GM11168 (cell line): ENCODE measurements around the gene ASB3.
"Not testable (repeated sequence)": the region's sequence is repeated elsewhere in the genome, so short reads cannot be mapped to it uniquely, and the experiment has no call there.

Experiments
- in situ Hi-C: fragments of 300-500 bp; cut with MboI; formaldehyde crosslinking; loops from one replicate; pipeline ENCODE4 v1.12.0; 2022; ENCODE audit warnings: low sequenced_read_pairs; ENCODE audit not compliant: unreplicated experiment

Gene ASB3

DNA sequence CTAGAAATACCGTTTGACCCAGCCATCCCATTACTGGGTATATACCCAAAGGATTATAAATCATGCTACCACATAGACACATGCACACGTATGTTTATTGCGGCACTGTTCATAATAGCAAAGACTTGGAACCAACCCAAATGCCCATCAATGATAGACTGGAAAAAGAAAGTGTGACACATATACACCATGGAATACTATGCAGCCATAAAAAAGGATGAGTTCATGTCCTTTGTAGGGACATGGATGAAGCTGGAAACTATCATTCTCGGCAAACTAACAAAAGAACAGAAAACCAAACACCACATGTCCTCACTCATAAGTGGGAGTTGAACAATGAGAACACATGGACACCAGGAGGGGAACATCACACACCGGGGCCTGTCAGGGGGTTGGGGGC is 119.6 kb downstream of the ASB3 start:
- in situ Hi-C loops = not testable (repeated sequence)

DNA sequence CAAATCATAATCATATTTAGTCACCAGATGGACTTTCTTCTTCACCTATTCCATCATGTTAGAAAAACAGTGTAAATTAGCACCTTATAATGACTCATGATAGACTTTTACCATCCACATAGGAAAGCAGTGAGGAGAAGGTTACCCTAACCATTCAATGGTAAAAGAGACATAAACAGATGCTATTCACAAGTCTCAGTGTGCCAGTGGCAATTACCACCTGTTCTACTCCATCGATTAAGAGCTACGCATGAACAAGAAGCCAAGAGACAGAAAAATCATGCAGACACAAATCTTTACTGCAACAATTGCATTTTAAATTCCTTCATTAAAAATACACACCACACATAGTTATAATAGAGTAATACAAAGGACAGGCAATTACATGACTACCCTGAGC is 125.9 kb downstream of the ASB3 start:
- in situ Hi-C loops = no loop called here

DNA sequence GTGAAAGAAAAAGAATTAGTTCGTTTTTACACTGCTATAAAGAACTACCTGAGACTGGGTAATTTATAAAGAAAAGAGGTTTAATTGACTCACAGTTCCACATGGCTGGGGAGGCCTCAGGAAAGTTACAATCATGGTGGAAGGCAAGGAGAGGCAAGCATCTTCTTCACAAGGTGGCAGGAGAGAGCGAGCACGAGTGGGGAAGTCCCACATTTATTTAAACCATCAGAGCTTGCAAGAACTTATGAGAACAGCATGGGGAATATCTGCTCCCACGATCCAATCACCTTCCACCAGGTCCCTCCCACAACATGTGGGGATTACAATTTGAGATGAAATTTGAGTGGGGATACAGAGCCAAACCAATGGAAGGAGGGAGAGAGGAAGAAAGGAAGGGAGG is 128.3 kb downstream of the ASB3 start:
- in situ Hi-C loops = not testable (repeated sequence)

DNA sequence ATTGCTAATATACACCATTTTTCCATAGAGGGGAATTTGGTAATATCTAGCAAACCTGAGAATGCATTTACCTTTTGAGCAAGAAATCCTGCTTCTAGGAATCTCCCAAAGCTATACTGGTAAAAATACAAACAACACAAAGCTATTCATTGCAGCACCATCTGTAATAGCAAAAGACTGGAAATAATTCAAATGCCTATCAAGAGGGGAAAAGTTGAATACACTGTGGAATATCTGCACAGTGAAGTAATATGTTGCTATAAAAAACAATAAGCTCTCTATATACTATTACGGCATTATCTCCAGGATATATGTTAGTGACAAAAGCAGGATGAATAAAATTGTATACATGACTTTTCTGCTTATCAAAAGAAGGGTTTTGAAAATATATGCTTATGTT is 131.5 kb downstream of the ASB3 start:
- in situ Hi-C loops = no loop called here

DNA sequence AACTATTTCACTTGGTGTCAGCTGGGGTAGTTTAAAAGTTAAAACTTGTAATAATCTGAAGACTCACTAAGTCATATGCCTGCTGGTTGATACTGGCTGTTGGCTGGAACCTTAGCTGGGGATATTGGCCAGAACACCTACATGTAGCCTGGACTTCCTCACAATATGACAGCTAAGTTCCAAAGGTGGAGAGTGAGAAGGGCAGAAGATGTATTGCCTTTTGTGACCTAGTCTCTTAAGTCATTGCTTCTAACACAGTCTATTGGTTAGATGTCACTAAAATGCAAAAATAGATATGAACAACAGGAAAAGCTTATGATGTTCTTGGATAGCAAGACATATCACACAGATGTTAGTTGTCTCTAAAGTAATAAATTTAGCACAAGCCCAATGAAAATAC is 132.4 kb downstream of the ASB3 start:
- in situ Hi-C loops = no loop called here

DNA sequence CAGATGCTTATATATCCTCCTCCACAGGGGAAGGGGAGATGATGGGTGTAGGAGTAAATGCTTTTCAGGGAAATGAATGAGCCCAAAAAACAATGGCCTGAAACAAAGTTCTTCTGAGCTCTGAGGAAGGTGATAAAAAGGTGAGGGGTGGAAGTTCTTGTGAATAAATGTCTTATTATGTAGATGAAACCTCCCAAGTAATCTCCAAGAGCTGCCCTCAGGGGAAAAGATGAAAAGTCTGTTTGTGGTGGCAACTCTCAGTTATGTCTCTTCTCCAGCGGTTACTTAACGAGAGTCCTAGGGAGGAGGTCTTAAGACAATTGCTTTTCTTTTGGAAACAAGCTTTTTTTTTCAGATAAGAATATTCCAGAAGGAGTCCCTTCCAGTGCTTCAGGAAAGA is 134.6 kb downstream of the ASB3 start:
- in situ Hi-C loops = no loop called here

DNA sequence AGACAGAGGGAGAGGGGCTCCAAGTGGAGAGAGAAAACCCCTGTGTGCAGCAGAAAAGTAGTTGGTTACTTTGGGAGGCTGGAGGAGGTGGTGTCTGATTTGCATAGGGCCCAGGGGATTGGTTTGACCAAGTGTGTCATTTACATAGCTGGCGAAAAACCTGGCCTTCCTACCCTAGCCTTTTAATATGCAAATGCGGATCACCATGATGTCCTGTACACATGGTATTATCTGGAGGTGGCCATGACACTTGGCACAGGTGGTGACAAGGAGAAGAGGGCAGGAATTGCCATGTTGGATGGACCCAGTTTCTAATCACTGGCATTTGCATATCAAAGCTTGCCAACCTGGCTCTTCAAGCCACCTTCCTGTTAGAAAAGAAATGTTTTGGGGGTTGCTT is 140.0 kb downstream of the ASB3 start:
- in situ Hi-C loops = no loop called here

DNA sequence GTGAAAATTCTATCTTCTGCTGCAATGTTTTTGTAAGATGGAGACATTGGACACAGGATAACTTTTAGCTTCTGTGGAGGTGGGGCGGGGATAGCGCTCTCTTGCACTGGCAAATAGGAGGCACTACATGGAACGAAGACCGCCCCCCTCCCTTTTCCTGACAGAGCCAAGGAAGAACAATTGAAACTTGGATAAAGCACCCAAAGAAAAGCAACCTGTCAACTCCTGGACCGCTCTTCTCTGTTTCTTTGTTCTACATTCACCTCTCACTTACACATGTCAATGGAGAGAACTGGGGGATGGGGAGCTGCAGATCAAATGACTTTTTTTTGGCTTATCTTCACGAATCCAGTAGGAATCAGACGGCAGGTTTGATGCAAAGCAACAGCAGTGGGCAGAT is 145.5 kb downstream of the ASB3 start:
- in situ Hi-C loops = no loop called here

DNA sequence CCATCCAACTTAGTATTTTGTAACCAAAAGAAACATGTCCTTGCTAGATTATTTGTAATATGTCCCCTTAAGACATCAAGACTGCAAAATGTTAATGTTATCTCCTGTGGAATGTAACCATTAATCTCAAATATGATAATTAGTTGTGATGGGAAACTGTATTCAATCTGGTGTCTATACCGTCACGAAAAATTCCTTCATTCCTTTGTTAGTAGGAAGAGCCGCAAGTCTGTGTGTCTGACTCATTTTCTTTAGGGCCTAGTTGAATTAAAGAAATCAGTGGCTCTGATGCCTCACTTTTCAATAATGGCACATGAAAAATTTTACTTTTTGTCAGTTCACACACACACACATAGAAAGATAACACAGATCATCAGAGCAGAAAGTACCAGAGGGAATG is 146.3 kb downstream of the ASB3 start:
- in situ Hi-C loops = no loop called here

DNA sequence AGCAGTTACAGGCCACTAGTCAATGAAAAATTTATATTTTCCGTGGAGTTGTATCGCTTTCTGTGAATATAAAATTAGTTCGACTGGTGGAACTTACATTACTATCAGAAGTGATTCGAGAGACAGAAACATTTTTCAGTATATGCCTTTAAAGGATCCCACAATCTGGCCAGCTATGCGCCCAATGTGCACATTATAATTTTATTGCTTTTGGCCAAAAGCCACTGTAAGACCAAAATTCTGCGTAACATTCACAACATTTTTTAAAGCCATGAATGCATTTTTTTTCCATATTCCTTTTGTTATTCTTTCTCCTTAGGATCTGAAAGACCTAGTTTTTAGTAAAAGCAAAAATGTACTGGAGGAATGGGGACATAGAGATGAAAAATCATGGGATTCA is 150.2 kb downstream of the ASB3 start:
- in situ Hi-C loops = no loop called here

DNA sequence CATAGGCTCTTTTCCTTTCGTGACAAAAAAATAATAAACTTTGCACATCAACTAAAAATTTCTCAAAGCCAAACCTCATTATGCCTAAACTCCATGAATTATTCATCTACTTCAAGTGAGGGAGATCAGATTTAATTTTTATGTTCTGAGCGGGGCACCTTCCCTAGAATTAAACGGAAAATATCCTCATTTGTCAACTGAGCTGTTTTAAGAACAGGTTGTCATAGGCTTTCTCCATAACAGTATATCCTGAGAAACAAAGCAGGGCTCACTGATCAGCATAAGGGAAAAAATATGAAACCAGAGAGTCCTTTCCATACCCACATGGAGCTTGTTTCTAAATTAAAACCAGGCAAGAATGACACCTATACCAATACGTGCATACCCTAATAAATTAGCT is 150.6 kb downstream of the ASB3 start:
- in situ Hi-C loops = no loop called here

DNA sequence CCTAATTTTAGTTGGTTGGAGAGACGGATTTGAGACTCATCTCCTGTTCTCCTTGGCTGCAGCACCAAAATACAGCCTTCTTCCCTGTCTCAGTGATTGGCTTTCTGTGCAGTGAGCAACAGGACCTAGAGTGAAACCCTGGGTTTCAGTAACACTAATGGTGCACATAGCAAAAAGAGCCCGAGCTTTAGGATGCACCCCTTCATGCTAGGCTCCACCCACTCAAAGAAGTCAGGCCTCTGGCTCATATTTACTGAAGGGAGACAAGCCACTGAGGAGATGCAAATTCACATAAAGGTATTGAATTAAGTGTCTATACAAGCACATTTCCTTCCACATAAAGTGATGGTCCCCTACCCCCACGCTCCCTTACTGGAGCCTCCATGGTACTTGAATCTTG is 151.1 kb downstream of the ASB3 start:
- in situ Hi-C loops = no loop called here

DNA sequence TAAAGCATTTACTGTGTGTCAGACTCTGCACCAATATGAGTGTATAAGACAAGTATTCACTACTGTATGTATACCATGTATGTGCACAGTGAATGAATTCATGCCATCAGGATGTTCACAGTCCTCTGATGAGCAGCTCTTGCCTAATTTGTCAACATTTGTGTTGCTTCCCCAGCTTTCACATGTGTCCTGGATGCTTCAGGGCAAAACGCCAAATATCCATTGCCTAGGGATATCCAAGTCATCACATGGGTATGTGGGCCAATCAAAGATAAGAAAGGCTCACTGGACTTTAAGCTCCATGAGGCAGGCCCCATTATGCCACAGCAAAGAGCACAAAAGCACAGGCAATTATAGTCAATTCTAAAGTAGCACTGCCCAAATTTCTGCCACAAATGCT is 153.3 kb downstream of the ASB3 start:
- in situ Hi-C loops = no loop called here

DNA sequence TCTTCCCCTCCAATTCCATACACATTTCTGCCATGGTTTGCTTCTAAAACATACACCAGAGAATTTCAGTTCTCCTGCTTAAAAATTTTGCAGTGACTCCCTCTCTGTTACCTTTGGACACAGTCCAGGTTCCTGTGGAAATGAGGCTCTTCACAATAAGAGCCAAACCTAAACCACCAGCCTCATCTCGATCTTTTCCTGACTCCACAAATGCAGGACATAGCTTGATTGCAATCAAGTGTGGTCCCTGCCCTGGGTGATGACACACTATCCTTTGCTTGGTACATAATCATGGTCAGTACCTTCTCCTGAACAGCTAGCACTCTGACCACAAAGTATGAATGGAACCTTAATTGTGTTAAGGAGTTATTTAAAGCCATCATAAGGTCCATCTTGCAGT is 154.0 kb downstream of the ASB3 start:
- in situ Hi-C loops = no loop called here

DNA sequence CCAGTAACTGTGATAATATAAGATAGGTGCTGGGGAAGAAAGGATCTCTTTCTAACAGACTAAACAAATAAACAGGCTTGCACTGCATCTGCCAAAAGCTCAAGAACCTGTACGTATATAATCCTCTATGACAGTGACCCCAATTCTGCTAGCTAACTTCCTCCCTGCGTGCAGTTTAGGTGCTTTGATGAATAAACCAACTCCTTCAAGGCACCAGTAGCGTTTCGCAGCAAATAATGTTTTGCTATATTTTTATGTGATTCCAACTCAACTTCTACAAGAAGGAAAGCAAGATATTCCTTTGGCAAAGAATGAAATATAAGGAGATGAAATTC is 154.7 kb downstream of the ASB3 start:
- in situ Hi-C loops = no loop called here

DNA sequence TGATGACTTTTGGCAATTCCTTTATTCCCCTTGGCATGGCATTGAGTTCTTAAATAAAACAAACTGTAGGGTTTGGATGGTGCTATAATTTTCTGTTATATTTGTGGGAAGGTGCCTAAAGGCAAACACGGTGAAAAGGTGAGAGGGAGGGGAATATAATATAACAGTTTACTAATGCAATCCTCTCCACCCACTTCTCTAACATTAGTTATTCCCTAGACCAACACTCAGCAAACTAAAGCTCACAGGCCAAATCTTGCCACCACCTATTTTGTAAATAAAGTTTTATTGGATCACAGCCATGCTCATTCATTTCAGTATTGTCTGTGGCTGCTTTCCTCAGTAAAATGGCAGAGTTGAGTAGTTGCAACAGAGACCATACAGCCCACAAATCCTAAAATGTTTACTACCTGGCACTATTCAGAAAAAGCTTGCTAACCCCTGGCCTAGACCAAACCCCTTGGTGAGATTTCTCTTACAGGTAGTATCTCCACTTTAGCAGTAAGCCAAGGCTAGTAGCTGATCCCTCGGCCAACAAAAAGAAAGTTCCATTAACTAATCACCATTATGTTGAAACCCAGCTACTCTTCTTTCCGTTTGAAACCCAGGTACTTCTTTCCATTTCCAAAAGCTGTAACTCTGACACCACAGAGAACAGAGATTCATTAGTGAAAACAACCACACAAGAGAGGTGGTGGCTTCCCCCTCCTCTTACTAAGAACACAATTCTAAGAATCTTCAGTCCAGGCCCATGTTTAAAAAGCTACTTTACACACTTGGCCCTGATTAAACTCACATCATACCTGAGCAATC is 155.2 kb downstream of the ASB3 start:
- in situ Hi-C loops = no loop called here

DNA sequence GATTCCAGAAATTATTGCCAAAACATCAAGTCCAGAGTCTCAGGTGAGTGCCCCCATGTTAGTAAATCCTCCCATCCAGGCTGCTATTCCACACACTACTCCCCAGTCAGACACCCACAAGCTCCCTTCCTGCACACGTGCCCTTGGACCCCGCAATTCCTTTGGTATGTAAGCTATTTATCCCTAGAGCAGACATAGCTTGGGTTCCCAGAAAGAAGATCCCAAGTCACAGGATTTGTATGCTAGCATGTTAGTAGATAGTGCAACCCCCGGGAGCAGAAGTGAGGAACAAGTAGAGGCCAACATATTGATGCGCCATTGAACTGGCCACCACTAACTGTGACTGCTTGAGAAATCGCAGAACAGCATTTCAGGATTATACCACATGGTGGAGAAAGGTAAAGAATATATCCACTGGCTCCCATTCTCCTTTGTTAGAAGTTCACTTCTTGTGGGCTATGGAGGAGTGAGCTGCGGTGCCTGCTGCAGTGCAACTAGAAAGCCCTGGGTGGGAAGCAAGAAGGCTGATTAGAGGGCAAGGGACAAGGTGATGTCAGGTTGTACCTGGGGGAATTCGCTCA is 156.6 kb downstream of the ASB3 start:
- in situ Hi-C loops = no loop called here

DNA sequence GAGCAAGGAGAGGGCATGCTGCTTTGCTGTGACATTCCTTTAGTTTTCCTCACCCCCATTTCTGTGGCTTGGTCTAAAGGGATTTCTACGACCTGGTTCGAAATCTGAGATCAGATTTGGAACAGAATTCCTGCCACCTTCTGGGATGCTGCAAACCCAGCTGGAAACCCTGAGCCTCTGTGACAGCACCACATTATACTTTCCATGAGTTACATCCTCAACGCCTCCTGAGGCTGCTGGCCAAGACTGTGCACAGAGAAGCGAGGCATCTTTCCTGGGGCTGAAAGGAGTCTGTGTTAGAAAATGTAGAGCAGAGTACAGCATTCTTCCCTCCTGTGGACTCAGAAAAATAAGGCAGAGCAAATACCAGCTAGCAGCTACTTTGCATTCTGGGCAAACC is 157.3 kb downstream of the ASB3 start:
- in situ Hi-C loops = no loop called here

DNA sequence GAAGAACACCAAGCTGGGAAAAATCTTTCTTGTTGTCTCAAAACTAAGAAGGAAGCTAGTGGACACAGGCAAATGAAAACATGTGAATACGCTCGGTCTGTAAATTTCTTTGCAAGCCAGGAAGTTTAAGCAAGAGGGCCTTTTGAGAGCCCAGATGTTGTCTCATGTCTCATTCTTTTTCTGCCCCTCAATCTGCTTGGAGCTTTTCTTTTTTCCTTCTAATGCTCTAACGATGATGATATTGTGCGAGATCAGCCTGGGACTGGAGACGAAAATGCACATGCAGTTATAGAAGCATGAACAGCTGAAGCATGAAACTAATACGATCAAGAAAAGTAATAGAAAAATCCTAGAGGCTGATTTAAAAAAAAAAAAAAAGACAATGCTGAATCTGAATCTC is 157.8 kb downstream of the ASB3 start:
- in situ Hi-C loops = no loop called here

DNA sequence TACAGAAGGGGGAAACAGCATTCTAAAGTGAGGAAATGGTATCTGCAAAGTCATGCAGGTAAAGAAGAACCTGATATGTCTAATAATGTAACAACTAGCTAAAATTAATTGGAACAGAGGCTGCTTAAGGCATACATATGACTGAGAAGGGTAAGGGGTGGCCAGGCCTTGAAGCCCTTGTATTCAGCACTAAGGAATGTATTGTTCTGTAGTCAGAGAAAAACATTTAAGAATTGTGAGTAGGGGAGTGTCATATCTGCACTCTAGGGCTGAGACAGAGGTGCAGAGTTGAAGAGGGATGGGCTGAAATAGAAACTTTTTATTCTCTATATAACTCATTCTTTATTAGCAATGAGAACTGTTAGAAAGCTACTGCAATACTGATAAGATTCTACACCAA is 164.6 kb downstream of the ASB3 start:
- in situ Hi-C loops = no loop called here

DNA sequence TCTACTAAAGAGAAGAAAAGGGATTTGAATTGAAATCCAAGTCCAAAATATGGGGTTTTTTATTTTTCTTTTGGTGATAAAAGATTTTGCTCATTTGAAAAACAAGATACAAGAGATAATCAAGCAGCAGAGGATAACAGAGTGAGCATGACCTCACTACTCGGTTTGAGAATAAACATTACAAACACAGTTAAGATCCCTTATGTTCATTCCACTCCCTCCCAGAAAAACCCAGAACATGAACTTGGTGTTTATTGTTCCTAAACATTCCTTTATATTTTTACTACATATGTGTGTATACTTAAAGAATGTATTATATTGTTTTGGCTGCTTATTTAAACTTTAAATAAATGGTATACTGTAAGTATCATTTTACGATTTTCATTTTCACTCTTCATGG is 165.8 kb downstream of the ASB3 start:
- in situ Hi-C loops = no loop called here
